Caco-2 (cell line): ENCODE data around the gene CD81. TPM values are rescaled to one million over a fixed set of nuclear protein-coding genes. Genes with fewer than 3 reads are reported as not detected.

Experiments used
- BruUV-seq: library from RNA; stranded (reverse); fragments of 400-500 nt; replicated peaks from 2 replicates; lab custom pipeline; 2021; lab: Mats Ljungman, UMichigan
- CTCF ChIA-PET: fragments of 300-600 bp; sonication (Branson Sonifier 250); formaldehyde crosslinking; loops from one replicate; lab custom pipeline; 2022; ENCODE audit warnings: antibody characterized with exemption; lab: Charles Lee
- POLR2A ChIA-PET: fragments of 300-600 bp; sonication (Branson Sonifier 250); formaldehyde crosslinking; loops from one replicate; lab custom pipeline; 2022; ENCODE audit warnings: antibody characterized with exemption; lab: Charles Lee
- DNase-seq, 2 experiments: peaks; one replicate each; pipeline versions ENCODE4 v3.0.0 to v3.0.0-alpha.2; 2020 to 2022
- H3K27me3 ChIP-seq: replicated peaks from 2 replicates; pipeline ENCODE4 v1.6.0; 2011; ENCODE audit warnings: low read length; ENCODE audit not compliant: control insufficient read depth, insufficient read depth
- H3K36me3 ChIP-seq: 2 replicates; pipeline ENCODE4 v1.5.1; 2011; ENCODE audit warnings: low read length; ENCODE audit not compliant: control insufficient read depth, insufficient read depth
- H3K4me1 ChIP-seq: fragments of 250-450 bp; sonication (Bioruptor Pico); 2 replicates; pipeline ENCODE4 v1.5.1; 2020; ENCODE audit warnings: mild to moderate bottlenecking
- H3K4me3 ChIP-seq: 2 replicates; pipeline ENCODE4 v1.5.1; 2011; ENCODE audit warnings: low read depth, mild to moderate bottlenecking, control low read depth, low read length
- H3K9me3 ChIP-seq: fragments of 250-450 bp; sonication (Bioruptor Pico); 2 replicates; pipeline ENCODE4 v1.5.1; 2020; ENCODE audit warnings: mild to moderate bottlenecking, moderate library complexity
- H3K27ac Mint-ChIP-seq: one replicate; pipeline ENCODE4 v1.8.0; 2022; ENCODE audit warnings: mixed read lengths; ENCODE audit not compliant: unreplicated experiment
- H3K27me3 Mint-ChIP-seq: one replicate; pipeline ENCODE4 v1.8.0; 2022; ENCODE audit warnings: mixed read lengths; ENCODE audit not compliant: insufficient read depth, unreplicated experiment
- H3K36me3 Mint-ChIP-seq: one replicate; pipeline ENCODE4 v1.8.0; 2022; ENCODE audit warnings: mild to moderate bottlenecking, mixed read lengths; ENCODE audit not compliant: insufficient read depth, unreplicated experiment
- H3K4me1 Mint-ChIP-seq: one replicate; pipeline ENCODE4 v1.8.0; 2022; ENCODE audit warnings: low read depth, mixed read lengths; ENCODE audit not compliant: unreplicated experiment
- H3K4me3 Mint-ChIP-seq: one replicate; pipeline ENCODE4 v1.8.0; 2022; ENCODE audit warnings: mild to moderate bottlenecking, moderate library complexity, mixed read lengths; ENCODE audit not compliant: unreplicated experiment
- H3K9me3 Mint-ChIP-seq: one replicate; pipeline ENCODE4 v1.8.0; 2022; ENCODE audit warnings: mixed read lengths; ENCODE audit not compliant: unreplicated experiment
- intact Hi-C: fragments of 100-400 bp; cut with micrococcal nuclease; formaldehyde crosslinking; loops from one replicate; pipeline ENCODE4 v1.10.0; 2022; ENCODE audit not compliant: unreplicated experiment
- total RNA-seq: library from RNA; stranded (reverse); gene quantifications from 2 replicates; pipeline ENCODE4 v1.2.3, GENCODE V29; 2022
- TF ChIP-seq, protein P1 (sequence below), 2 experiments: fragments of 200-600 bp in 1 of 2; IDR thresholded peaks; 1 replicate in 1 of 2; 2 replicates in 1 of 2; pipeline versions ENCODE4 v1.5.1 to v1.8.0; 2011 to 2022; ENCODE audit warnings: antibody characterized with exemption in 1 of 2, control low read depth in 1 of 2, inconsistent platforms in 1 of 2, low read depth in 1 of 2, low read length in 1 of 2, mild to moderate bottlenecking in 1 of 2, moderate library complexity in 1 of 2; ENCODE audit not compliant: insufficient read depth in 1 of 2, severe bottlenecking in 1 of 2, unreplicated experiment in 1 of 2

The CD81 gene
- total RNA-seq, 1 experiment from 2014 or later = 412 TPM

DNA sequence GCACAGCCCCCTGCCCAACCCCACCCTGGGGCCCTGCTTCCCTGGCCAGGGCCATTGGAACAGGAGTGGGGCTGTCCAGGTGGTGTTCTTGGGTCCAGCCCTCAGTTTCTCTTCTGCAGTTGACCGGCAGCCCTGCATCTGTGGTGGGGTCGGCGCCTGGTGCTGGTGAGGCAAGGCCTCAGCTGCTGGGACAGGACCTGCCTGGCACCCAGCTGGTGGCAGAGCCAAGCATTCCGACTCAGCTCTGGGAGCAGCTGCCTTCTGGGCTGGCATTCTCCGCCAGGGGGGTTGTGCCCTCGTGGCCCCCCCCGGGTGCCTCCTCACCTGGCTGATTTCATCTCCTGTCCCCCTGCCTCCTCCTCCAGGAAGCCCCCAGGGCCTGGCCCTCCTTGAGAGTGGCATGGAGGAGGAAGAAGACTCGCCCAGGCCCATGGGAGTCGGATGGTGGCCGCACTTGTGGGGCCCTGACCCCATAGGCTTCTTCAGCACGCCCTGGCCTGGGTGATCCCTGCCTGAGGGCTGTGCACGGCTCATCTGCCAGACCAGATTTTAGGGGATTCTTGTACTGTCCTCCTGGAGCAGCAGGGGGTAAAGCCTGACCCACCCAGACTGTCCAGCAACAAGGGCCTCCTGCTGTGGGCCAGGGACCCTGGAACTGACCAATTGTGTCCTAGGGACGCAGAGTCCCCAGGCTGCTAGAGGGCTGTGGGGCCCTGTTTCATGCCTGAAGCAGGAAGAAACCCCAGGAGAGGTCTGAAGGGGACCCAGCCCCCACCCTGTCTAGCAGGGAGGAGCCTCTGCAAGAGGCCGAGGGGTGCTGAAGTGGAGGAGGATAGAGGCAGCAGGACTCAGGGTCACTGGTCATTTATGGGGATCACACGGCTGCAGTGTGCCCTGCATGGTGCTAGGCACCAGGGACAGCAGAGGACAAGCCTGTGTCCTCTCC is 11.6 kb downstream of the CD81 start:
- no peaks in the 10 kb centered on the region; the same call in 1 of the 2 replicates for H3K36me3 ChIP-seq
- ChIA-PET CTCF (no interaction called here), POLR2A (no interaction called here)
- Mint-ChIP-seq H3K4me1 (peaks cover 8% of the 10 kb centered on the region), H3K9me3 (no peaks in the 10 kb centered on the region), H3K27ac (no peak overlapping the region), H3K27me3 (no peaks in the 10 kb centered on the region), H3K36me3 (peaks cover 51% of the 10 kb centered on the region), H3K4me3 (no peak overlapping the region)
- H3K9me3 ChIP-seq = no peaks in the 10 kb centered on the region
- DNase-seq = no peak
- H3K27me3 ChIP-seq = no peaks in the 10 kb centered on the region
- TF ChIP-seq, protein P1, sequence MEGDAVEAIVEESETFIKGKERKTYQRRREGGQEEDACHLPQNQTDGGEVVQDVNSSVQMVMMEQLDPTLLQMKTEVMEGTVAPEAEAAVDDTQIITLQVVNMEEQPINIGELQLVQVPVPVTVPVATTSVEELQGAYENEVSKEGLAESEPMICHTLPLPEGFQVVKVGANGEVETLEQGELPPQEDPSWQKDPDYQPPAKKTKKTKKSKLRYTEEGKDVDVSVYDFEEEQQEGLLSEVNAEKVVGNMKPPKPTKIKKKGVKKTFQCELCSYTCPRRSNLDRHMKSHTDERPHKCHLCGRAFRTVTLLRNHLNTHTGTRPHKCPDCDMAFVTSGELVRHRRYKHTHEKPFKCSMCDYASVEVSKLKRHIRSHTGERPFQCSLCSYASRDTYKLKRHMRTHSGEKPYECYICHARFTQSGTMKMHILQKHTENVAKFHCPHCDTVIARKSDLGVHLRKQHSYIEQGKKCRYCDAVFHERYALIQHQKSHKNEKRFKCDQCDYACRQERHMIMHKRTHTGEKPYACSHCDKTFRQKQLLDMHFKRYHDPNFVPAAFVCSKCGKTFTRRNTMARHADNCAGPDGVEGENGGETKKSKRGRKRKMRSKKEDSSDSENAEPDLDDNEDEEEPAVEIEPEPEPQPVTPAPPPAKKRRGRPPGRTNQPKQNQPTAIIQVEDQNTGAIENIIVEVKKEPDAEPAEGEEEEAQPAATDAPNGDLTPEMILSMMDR (IDR thresholded peaks at IDR 0.05; ENCODE audit: insufficient read depth in 1 of 2, low read depth in 1 of 2, low read length in 1 of 2, severe bottlenecking in 1 of 2, unreplicated experiment in 1 of 2) = no peak
- peaks cover 10% of the 10 kb centered on the region; the same call in 1 of the 2 replicates for H3K4me1 ChIP-seq
- no peak overlapping the region for H3K4me3 ChIP-seq
- BruUV-seq = no TSS peak
- intact Hi-C loops = no loop called here

DNA sequence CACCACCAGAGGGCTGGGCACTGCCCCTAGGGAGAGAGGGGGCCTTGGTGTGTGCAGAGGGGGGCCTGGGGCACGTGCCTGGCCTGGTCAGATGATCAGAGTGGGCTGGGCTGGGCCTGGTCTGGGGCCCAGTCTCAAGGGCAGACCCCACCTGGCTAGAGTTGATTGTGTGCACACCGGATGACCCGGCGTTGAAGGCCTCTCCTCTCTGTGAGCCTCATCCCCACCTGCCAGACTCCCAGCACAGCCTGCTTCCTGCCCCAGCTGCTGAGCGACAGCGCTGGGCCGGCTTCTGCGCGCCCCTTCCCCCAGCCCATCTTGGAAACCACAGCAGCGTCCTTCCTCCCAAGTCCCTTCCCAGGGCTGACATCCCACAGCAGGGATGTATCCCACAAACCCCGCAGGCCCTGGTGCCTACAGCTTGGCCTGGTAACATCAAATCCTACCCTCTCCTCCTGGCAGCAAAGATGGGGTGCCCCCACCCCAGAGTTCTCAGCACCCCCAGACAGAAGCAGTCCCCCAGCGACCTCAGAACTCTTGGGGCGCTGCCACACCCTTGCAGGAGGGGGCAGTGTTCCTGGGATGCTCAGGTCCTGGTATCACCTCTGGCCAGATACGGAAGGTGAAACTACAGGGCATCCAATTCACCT is 12.4 kb downstream of the CD81 start:
- TF ChIP-seq, protein P1 (IDR thresholded peaks at IDR 0.05; ENCODE audit: insufficient read depth in 1 of 2, low read depth in 1 of 2, low read length in 1 of 2, severe bottlenecking in 1 of 2, unreplicated experiment in 1 of 2) = no peak
- no peaks in the 10 kb centered on the region; the same call in 1 of the 2 replicates for H3K36me3 ChIP-seq

DNA sequence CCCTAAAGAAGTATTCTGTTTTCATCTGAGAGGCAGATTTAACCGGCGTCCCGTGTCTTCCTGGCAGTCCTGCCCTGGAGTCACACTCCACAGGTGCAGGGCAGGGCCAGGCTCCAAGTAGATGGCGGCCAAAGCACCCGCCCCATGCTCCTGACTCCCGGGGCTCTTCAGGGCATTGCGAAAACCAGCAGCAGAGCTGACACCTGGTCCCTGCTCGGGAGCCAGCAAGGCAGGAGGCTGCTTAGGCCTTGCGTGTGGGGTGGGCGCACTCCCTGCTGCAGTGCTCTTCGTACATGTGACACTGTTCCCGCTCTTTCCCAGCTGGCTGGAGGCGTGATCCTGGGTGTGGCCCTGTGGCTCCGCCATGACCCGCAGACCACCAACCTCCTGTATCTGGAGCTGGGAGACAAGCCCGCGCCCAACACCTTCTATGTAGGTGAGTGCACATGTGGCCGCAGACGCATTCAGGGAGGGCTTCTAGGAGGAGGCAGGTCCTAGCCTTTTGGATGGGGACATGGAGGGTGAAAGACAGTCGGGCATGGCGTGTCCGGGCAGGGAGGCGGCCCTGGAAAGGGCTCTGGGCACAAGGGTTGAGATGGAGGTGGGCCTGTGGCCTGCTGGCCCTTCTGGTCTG is 13.1 kb downstream of the CD81 start:
- Mint-ChIP-seq H3K4me3 (no peak overlapping the region), H3K36me3 (peaks cover 42% of the 10 kb centered on the region), H3K9me3 (no peaks in the 10 kb centered on the region), H3K4me1 (peaks cover 8% of the 10 kb centered on the region), H3K27me3 (no peaks in the 10 kb centered on the region), H3K27ac (peak overlapping the region; percentile 50)
- H3K9me3 ChIP-seq = no peaks in the 10 kb centered on the region
- no peak overlapping the region for H3K4me3 ChIP-seq
- peaks cover 10% of the 10 kb centered on the region; the same call in 1 of the 2 replicates for H3K4me1 ChIP-seq
- H3K36me3 ChIP-seq = no peaks in the 10 kb centered on the region; the same call in 1 of the 2 replicates
- TF ChIP-seq, protein P1 (IDR thresholded peaks at IDR 0.05; ENCODE audit: insufficient read depth in 1 of 2, low read depth in 1 of 2, low read length in 1 of 2, severe bottlenecking in 1 of 2, unreplicated experiment in 1 of 2) = no peak
- ChIA-PET POLR2A (interaction anchor here (0.6 kb wide), 1 partner anchor 402 kb away, joined by 3 read pairs; no protein-coding TSS in a partner anchor), CTCF (interaction anchor here (0.6 to 0.7 kb wide), 2 partner anchors 13 to 85 kb away, joined by 3 to 4 read pairs; partner anchors contain the start of gene CD81)
- no peak for DNase-seq
- H3K27me3 ChIP-seq = no peaks in the 10 kb centered on the region
- BruUV-seq = no TSS peak
- intact Hi-C loops = no loop called here

More for the DNA sequence above, 12.4 kb downstream of the CD81 start:
- intact Hi-C loops = no loop called here
- Histone ChIP-seq H3K9me3 (no peaks in the 10 kb centered on the region), H3K4me1 (peaks cover 10% of the 10 kb centered on the region; the same call in 1 of the 2 replicates), H3K27me3 (no peaks in the 10 kb centered on the region), H3K4me3 (no peak overlapping the region)
- POLR2A ChIA-PET = no interaction called here
- no TSS peak for BruUV-seq
- Mint-ChIP-seq H3K27me3 (no peaks in the 10 kb centered on the region), H3K36me3 (peaks cover 44% of the 10 kb centered on the region), H3K4me3 (no peak overlapping the region), H3K9me3 (no peaks in the 10 kb centered on the region), H3K4me1 (peaks cover 8% of the 10 kb centered on the region), H3K27ac (peak overlapping the region; percentile 50)
- DNase-seq = no peak
- CTCF ChIA-PET = no interaction called here
